Measurements from ENCODE around the gene RGS3.

Gene RGS3

GRCh38 chr9:113566016-113566711, 102.6 kb downstream of the RGS3 start:
- no peak overlapping the region for H2AFZ ChIP-seq (ENCODE audit: low read depth, low read length)
- H3K27me3 ChIP-seq (ENCODE audit: insufficient read depth, low read length) = no peaks in the 10 kb centered on the region
- H3K4me1 ChIP-seq (ENCODE audit: insufficient read depth, low read length) = peaks cover 17% of the 10 kb centered on the region
- H3K4me3 ChIP-seq (ENCODE audit: low read length) = no peak overlapping the region
- H3K9me3 ChIP-seq (ENCODE audit: low read length) = no peaks in the 10 kb centered on the region
- no peaks in the 10 kb centered on the region for H3K36me3 ChIP-seq (ENCODE audit: insufficient read depth, low read length)

GRCh38 chr9:113566712-113567071, 103.2 kb downstream of the RGS3 start:
- no peaks in the 10 kb centered on the region for H3K9me3 ChIP-seq (ENCODE audit: low read length)
- no peaks in the 10 kb centered on the region for H3K27me3 ChIP-seq (ENCODE audit: insufficient read depth, low read length)
- no peak overlapping the region for H2AFZ ChIP-seq (ENCODE audit: low read depth, low read length)
- no peaks in the 10 kb centered on the region for H3K36me3 ChIP-seq (ENCODE audit: insufficient read depth, low read length)
- H3K4me3 ChIP-seq (ENCODE audit: low read length) = no peak overlapping the region
- H3K4me1 ChIP-seq (ENCODE audit: insufficient read depth, low read length) = peaks cover 17% of the 10 kb centered on the region

- no peaks in the 10 kb centered on the region for H3K9me3 ChIP-seq (ENCODE audit: low read length)
- no peak overlapping the region for H2AFZ ChIP-seq (ENCODE audit: low read depth, low read length)
- no peak overlapping the region for H3K4me3 ChIP-seq (ENCODE audit: low read length)
- peaks cover 17% of the 10 kb centered on the region for H3K4me1 ChIP-seq (ENCODE audit: insufficient read depth, low read length)
- no peaks in the 10 kb centered on the region for H3K27me3 ChIP-seq (ENCODE audit: insufficient read depth, low read length)
- H3K36me3 ChIP-seq (ENCODE audit: insufficient read depth, low read length) = no peaks in the 10 kb centered on the region
These were observed 104.0 kb downstream of the RGS3 start for GRCh38 chr9:113567361-113568080.

- H3K4me1 ChIP-seq (ENCODE audit: insufficient read depth, low read length) = peaks cover 17% of the 10 kb centered on the region
- H3K36me3 ChIP-seq (ENCODE audit: insufficient read depth, low read length) = no peaks in the 10 kb centered on the region
- H3K27me3 ChIP-seq (ENCODE audit: insufficient read depth, low read length) = no peaks in the 10 kb centered on the region
- H3K9me3 ChIP-seq (ENCODE audit: low read length) = no peaks in the 10 kb centered on the region
- H2AFZ ChIP-seq (ENCODE audit: low read depth, low read length) = no peak overlapping the region
- no peak overlapping the region for H3K4me3 ChIP-seq (ENCODE audit: low read length)
These were observed 104.5 kb downstream of the RGS3 start for GRCh38 chr9:113568081-113568435.

- Histone ChIP-seq H3K27me3 (ENCODE audit: insufficient read depth, low read length) (no peaks in the 10 kb centered on the region), H2AFZ (ENCODE audit: low read depth, low read length) (no peak overlapping the region), H3K9me3 (ENCODE audit: low read length) (no peaks in the 10 kb centered on the region), H3K4me3 (ENCODE audit: low read length) (no peak overlapping the region), H3K4me1 (ENCODE audit: insufficient read depth, low read length) (peaks cover 17% of the 10 kb centered on the region), H3K36me3 (ENCODE audit: insufficient read depth, low read length) (no peaks in the 10 kb centered on the region)
These were observed 105.2 kb downstream of the RGS3 start for GRCh38 chr9:113568571-113569321.

- H3K9me3 ChIP-seq (ENCODE audit: low read length) = no peaks in the 10 kb centered on the region
- no peak overlapping the region for H3K4me3 ChIP-seq (ENCODE audit: low read length)
- H3K36me3 ChIP-seq (ENCODE audit: insufficient read depth, low read length) = no peaks in the 10 kb centered on the region
- no peaks in the 10 kb centered on the region for H3K27me3 ChIP-seq (ENCODE audit: insufficient read depth, low read length)
- H2AFZ ChIP-seq (ENCODE audit: low read depth, low read length) = no peak overlapping the region
- H3K4me1 ChIP-seq (ENCODE audit: insufficient read depth, low read length) = peaks cover 15% of the 10 kb centered on the region
These were observed 106.0 kb downstream of the RGS3 start for GRCh38 chr9:113569472-113570060.

GRCh38 chr9:113570106-113570505, 106.6 kb downstream of the RGS3 start:
- H3K36me3 ChIP-seq (ENCODE audit: insufficient read depth, low read length) = no peaks in the 10 kb centered on the region
- H3K4me3 ChIP-seq (ENCODE audit: low read length) = no peak overlapping the region
- H3K27me3 ChIP-seq (ENCODE audit: insufficient read depth, low read length) = no peaks in the 10 kb centered on the region
- H3K4me1 ChIP-seq (ENCODE audit: insufficient read depth, low read length) = peaks cover 9% of the 10 kb centered on the region
- H2AFZ ChIP-seq (ENCODE audit: low read depth, low read length) = no peak overlapping the region
- no peaks in the 10 kb centered on the region for H3K9me3 ChIP-seq (ENCODE audit: low read length)

- Histone ChIP-seq H3K4me1 (ENCODE audit: insufficient read depth, low read length) (no peaks in the 10 kb centered on the region), H3K9me3 (ENCODE audit: low read length) (no peaks in the 10 kb centered on the region), H2AFZ (ENCODE audit: low read depth, low read length) (no peak overlapping the region), H3K4me3 (ENCODE audit: low read length) (no peak overlapping the region), H3K27me3 (ENCODE audit: insufficient read depth, low read length) (no peaks in the 10 kb centered on the region), H3K36me3 (ENCODE audit: insufficient read depth, low read length) (no peaks in the 10 kb centered on the region)
These were observed 107.5 kb downstream of the RGS3 start for GRCh38 chr9:113570749-113571711.

- Histone ChIP-seq H3K4me3 (ENCODE audit: low read length) (no peak overlapping the region), H3K36me3 (ENCODE audit: insufficient read depth, low read length) (no peaks in the 10 kb centered on the region), H2AFZ (ENCODE audit: low read depth, low read length) (no peak overlapping the region), H3K9me3 (ENCODE audit: low read length) (no peaks in the 10 kb centered on the region), H3K4me1 (ENCODE audit: insufficient read depth, low read length) (no peaks in the 10 kb centered on the region), H3K27me3 (ENCODE audit: insufficient read depth, low read length) (no peaks in the 10 kb centered on the region)
These were observed 108.7 kb downstream of the RGS3 start for GRCh38 chr9:113572076-113572861.

- Histone ChIP-seq H3K27me3 (ENCODE audit: insufficient read depth, low read length) (no peaks in the 10 kb centered on the region), H3K4me3 (ENCODE audit: low read length) (no peak overlapping the region), H3K36me3 (ENCODE audit: insufficient read depth, low read length) (no peaks in the 10 kb centered on the region), H2AFZ (ENCODE audit: low read depth, low read length) (no peak overlapping the region), H3K4me1 (ENCODE audit: insufficient read depth, low read length) (no peaks in the 10 kb centered on the region), H3K9me3 (ENCODE audit: low read length) (no peaks in the 10 kb centered on the region)
These were observed 109.8 kb downstream of the RGS3 start for GRCh38 chr9:113573046-113573958.

- Histone ChIP-seq H2AFZ (ENCODE audit: low read depth, low read length) (no peak overlapping the region), H3K27me3 (ENCODE audit: insufficient read depth, low read length) (no peaks in the 10 kb centered on the region), H3K9me3 (ENCODE audit: low read length) (no peaks in the 10 kb centered on the region), H3K4me3 (ENCODE audit: low read length) (no peak overlapping the region), H3K36me3 (ENCODE audit: insufficient read depth, low read length) (no peaks in the 10 kb centered on the region), H3K4me1 (ENCODE audit: insufficient read depth, low read length) (no peaks in the 10 kb centered on the region)
These were observed 110.4 kb downstream of the RGS3 start for GRCh38 chr9:113573959-113574352.

All from neuron (in vitro differentiated cells).